ENCODE data around the gene DUOXA2.

- TF ChIP-seq ZNF274 (IDR thresholded peaks at IDR 0.05; ENCODE audit: low read depth, low read length): no peak
- TF ChIP-seq SUZ12 (IDR thresholded peaks at IDR 0.05; ENCODE audit: extremely low read depth, insufficient read depth, insufficient read length): no peak
- TF ChIP-seq YY1 (IDR thresholded peaks at IDR 0.05; ENCODE audit: insufficient read depth, insufficient read length): no peak
Measured at GRCh38 chr15:45106002-45106790, 7.9 kb upstream of the DUOXA2 start.
